ENCODE results near the gene GOLGA3. TPM values are rescaled to one million over a fixed set of nuclear protein-coding genes. Genes with fewer than 3 reads are reported as not detected.

The GOLGA3 gene
- total RNA-seq, 1 donor from 2014 or later, result 134 TPM

DNA sequence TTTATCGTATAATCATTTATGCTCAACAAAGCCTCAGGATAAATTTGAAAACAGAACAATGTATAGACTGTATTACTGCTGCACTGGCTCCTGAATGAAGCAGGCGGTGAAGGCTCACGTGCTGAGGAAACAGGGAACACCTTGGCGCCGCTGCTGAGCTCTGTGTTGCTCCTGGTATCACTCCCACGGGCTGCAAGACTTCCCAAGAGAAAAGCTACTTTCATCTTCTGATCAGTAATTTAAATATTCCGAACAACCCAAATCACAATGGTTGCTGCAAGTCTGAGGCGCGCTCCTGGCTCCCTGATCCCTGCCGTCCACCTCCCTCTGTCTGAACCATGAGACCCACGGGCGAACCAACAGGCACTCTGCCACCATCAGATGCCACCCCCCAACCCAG is 102.3 kb downstream of the GOLGA3 start:
- DNase-seq (ENCODE audit: low read depth) (no peak), FAIRE-seq (no peak)
- H3K36me3 ChIP-seq (ENCODE audit: control insufficient read depth, insufficient read depth, low read length), result peaks cover 39% of the 10 kb centered on the region
- H3K4me3 ChIP-seq (ENCODE audit: low read depth, low read length), result no peak overlapping the region
- no peaks in the 10 kb centered on the region for H3K27me3 ChIP-seq (ENCODE audit: control insufficient read depth, insufficient read depth, low read length)
- TF ChIP-seq, protein P1, sequence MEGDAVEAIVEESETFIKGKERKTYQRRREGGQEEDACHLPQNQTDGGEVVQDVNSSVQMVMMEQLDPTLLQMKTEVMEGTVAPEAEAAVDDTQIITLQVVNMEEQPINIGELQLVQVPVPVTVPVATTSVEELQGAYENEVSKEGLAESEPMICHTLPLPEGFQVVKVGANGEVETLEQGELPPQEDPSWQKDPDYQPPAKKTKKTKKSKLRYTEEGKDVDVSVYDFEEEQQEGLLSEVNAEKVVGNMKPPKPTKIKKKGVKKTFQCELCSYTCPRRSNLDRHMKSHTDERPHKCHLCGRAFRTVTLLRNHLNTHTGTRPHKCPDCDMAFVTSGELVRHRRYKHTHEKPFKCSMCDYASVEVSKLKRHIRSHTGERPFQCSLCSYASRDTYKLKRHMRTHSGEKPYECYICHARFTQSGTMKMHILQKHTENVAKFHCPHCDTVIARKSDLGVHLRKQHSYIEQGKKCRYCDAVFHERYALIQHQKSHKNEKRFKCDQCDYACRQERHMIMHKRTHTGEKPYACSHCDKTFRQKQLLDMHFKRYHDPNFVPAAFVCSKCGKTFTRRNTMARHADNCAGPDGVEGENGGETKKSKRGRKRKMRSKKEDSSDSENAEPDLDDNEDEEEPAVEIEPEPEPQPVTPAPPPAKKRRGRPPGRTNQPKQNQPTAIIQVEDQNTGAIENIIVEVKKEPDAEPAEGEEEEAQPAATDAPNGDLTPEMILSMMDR (IDR thresholded peaks at IDR 0.05; ENCODE audit: insufficient read depth, low read length, severe bottlenecking), result no peak

DNA sequence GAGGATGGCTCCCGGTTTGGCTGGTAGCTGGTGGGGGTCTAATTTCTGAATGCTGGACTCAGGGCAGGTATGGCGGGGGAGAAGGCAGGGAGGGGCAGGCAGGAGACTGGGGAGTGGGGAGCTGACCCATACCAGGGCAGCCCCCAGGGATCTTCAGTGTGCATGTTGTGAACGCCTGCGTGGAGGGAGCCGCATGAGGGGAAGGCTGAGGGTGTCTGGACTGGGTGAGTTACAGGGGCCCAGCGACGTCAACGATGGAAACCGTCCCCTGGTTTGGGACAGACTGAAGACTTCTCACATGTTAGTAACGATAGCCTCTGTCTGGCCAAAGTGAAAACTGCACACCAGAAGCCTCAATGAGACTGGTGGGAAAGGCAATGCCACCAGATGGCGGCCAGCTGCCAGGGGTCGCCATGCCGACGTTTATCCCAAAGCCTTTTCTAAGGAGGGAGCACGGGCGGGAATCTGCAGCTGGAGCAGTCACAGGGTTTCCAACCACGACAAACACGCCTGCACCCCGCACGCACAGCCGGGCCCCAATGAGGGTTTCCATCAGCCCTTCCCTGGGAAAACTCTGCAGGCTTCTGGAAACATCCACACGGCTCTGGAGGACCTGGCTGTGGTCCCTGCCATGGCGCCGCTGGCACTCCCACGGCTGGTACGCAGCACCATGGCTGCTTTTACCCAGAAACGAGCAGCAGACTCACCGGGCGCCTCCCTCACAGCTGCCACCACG is 104.0 kb downstream of the GOLGA3 start:
- DNase-seq (ENCODE audit: low read depth), result no peak
- no peak for FAIRE-seq
- TF ChIP-seq, protein P1 (IDR thresholded peaks at IDR 0.05; ENCODE audit: insufficient read depth, low read length, severe bottlenecking), result no peak
- no peaks in the 10 kb centered on the region for H3K27me3 ChIP-seq (ENCODE audit: control insufficient read depth, insufficient read depth, low read length)
- H3K36me3 ChIP-seq (ENCODE audit: control insufficient read depth, insufficient read depth, low read length), result peaks cover 38% of the 10 kb centered on the region
- H3K4me3 ChIP-seq (ENCODE audit: low read depth, low read length), result no peak overlapping the region

DNA sequence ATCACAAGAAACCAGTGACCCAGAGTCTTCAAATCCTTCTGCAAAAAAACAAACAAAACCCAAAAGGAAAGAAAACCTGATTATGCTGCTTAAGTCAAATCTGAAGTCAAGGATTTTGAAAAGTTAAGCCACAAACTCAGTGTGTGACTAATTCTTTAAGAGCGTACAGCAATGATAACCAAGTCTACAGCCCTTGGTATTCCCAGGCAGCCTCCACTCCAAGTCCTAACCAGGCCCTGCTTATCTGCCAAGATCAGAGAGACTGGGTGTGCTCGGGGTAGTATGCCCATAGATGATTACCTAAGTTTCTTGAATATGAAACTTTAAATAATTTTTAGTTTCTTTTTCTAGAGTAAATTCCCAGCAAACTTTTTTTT is 104.9 kb downstream of the GOLGA3 start:
- Histone ChIP-seq H3K27me3 (ENCODE audit: control insufficient read depth, insufficient read depth, low read length) (no peaks in the 10 kb centered on the region), H3K4me3 (ENCODE audit: low read depth, low read length) (no peak overlapping the region), H3K36me3 (ENCODE audit: control insufficient read depth, insufficient read depth, low read length) (peaks cover 42% of the 10 kb centered on the region)
- TF ChIP-seq, protein P1 (IDR thresholded peaks at IDR 0.05; ENCODE audit: insufficient read depth, low read length, severe bottlenecking), result no peak
- no peak for DNase-seq (ENCODE audit: low read depth)
- no peak for FAIRE-seq

DNA sequence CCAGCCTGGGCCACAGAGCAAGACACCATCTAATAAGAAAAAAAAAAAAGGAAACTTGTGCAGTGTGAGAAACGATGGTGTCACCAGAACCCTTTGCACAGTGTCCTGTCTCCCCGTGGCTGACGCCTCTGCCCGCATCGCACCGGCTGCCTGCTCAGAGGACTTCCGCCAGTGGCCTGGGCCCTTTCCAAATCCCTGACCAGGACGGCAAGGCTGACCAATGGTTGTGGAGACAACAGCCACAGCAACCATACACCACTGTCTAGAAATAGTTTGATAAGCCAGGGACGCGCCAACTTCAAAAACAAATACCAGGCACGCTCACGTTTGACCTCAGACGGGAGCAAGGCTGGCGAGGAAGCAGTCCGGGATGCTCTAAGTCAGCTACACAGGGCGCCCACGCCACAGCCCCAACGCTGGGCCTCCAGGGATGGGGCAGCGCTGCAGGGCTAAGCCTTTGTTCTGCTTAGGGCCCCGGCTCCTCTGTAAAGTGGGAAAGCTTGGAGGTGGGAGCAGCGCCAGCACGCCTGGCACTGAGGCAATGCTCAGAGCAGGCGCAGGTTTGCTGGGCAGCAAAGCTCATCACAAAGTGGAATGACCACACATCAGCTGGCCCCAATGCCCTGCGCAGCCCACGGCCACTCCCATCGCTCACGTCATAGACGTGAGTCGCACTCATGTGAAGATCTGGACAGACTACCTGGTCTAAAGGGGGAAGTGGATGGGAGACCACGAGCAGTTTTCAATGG is 105.5 kb downstream of the GOLGA3 start:
- FAIRE-seq, result no peak
- H3K27me3 ChIP-seq (ENCODE audit: control insufficient read depth, insufficient read depth, low read length), result no peaks in the 10 kb centered on the region
- no peak overlapping the region for H3K4me3 ChIP-seq (ENCODE audit: low read depth, low read length)
- H3K36me3 ChIP-seq (ENCODE audit: control insufficient read depth, insufficient read depth, low read length), result peaks cover 42% of the 10 kb centered on the region
- no peak for DNase-seq (ENCODE audit: low read depth)
- TF ChIP-seq, protein P1 (IDR thresholded peaks at IDR 0.05; ENCODE audit: insufficient read depth, low read length, severe bottlenecking), result no peak

- Histone ChIP-seq H3K36me3 (ENCODE audit: control insufficient read depth, insufficient read depth, low read length) (peaks cover 35% of the 10 kb centered on the region), H3K4me3 (ENCODE audit: low read depth, low read length) (no peak overlapping the region), H3K27me3 (ENCODE audit: control insufficient read depth, insufficient read depth, low read length) (no peaks in the 10 kb centered on the region)
- DNase-seq (ENCODE audit: low read depth), result no peak
- no peak for FAIRE-seq
- TF ChIP-seq, protein P1 (IDR thresholded peaks at IDR 0.05; ENCODE audit: insufficient read depth, low read length, severe bottlenecking), result no peak
Observed at GRCh38 chr12:132720606-132721345, 107.9 kb downstream of the GOLGA3 start.
